GM18502 (cell line): ENCODE data around the gene DHRS2.

Experiments used
- ATAC-seq: cut with Tn5 transposase; IDR thresholded peaks from one replicate; pipeline ENCODE4 v1.9.1; 2021; ENCODE audit warnings: mild to moderate bottlenecking; ENCODE audit not compliant: unreplicated experiment, poor library complexity

The DHRS2 gene

GRCh38 chr14:23645504-23645811, 9.3 kb downstream of the DHRS2 start:
- no peak for ATAC-seq

- no peak for ATAC-seq
Measured at GRCh38 chr14:23645812-23646647, 9.9 kb downstream of the DHRS2 start.

- ATAC-seq = no peak
Measured at GRCh38 chr14:23646648-23647549, 10.7 kb downstream of the DHRS2 start.

GRCh38 chr14:23647619-23648018, 11.5 kb downstream of the DHRS2 start:
- ATAC-seq = no peak

- no peak for ATAC-seq
Measured at GRCh38 chr14:23648764-23649460, 12.7 kb downstream of the DHRS2 start.

GRCh38 chr14:23650506-23650905, 14.3 kb downstream of the DHRS2 start:
- ATAC-seq = no peak

GRCh38 chr14:23653051-23653450, 16.9 kb downstream of the DHRS2 start:
- no peak for ATAC-seq

- no peak for ATAC-seq
Measured at GRCh38 chr14:23654231-23654630, 18.1 kb downstream of the DHRS2 start.

- ATAC-seq = no peak
Measured at GRCh38 chr14:23657959-23658470, 21.9 kb downstream of the DHRS2 start.

GRCh38 chr14:23660290-23661226, 24.4 kb downstream of the DHRS2 start:
- ATAC-seq = no peak

GRCh38 chr14:23661542-23661941, 25.4 kb downstream of the DHRS2 start:
- ATAC-seq = no peak

GRCh38 chr14:23663127-23663526, 27.0 kb downstream of the DHRS2 start:
- ATAC-seq = no peak

GRCh38 chr14:23663711-23664110, 27.5 kb downstream of the DHRS2 start:
- no peak for ATAC-seq

GRCh38 chr14:23664207-23664885, 28.2 kb downstream of the DHRS2 start:
- ATAC-seq = no peak

- ATAC-seq = no peak
Measured at GRCh38 chr14:23665302-23666016, 29.3 kb downstream of the DHRS2 start.

GRCh38 chr14:23667134-23667533, 31.0 kb downstream of the DHRS2 start:
- ATAC-seq = no peak

GRCh38 chr14:23669441-23669840, 33.3 kb downstream of the DHRS2 start:
- no peak for ATAC-seq

GRCh38 chr14:23670481-23670880, 34.3 kb downstream of the DHRS2 start:
- no peak for ATAC-seq
